HG02588 (cell line): ENCODE data around the gene XPNPEP2.

Source experiments
- ATAC-seq: cut with Tn5 transposase; IDR thresholded peaks from one replicate; pipeline ENCODE4 v1.9.1; 2021; ENCODE audit warnings: mild to moderate bottlenecking, moderate library complexity; ENCODE audit not compliant: unreplicated experiment

XPNPEP2 gene

DNA sequence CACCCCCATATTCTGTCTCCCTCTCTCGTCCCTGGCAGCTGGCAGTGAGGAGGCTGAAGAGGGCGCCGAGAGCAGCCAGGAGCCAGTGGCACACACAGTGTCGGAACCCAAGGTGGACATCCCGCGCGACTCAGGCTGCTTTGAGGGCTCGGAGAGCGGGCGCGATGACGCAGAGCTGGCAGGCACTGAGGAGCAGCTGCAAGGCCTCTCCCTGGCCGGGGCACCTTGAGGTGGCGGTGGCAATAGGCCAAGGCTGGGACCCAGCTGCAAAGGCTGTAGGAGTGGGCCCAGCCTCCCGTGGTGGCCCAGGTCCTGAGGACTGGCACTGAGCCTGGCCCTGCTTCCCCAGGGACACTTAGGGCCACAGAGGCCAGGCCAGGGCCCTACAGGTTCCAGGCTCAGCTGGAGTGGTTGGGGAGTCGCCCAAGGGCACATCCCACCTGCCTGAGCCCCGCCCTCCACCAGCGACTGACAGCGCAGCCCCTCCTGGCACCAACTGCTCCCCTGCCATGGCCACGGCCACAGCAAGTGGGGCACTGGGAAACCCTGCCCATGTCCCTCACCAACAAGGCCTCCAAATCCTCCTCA is 54.9 kb downstream of the XPNPEP2 start:
- no peak for ATAC-seq

DNA sequence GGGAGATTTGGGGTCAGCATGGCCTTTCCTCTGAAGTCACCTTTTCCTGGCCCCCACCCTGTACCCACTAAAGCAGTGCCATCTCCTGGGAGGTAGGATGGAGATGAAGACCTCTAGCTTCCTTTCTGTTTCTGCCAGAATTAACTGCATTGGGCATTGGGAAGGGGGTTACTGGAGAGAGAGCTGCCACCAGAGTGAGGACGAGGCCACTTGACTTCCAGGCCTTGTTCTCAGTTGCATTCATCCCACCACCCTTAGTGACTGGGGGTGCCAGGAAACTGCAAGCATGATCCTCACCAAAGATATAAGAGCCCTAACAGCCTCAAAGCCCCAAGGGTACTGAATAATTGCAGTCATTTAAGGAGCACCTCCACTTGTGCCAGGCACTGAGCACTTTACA is 56.8 kb downstream of the XPNPEP2 start:
- no peak for ATAC-seq

- no peak for ATAC-seq
Measured at GRCh38 chrX:129797251-129797906, 58.6 kb downstream of the XPNPEP2 start.

- ATAC-seq, result no peak
Measured at GRCh38 chrX:129798456-129798855, 59.7 kb downstream of the XPNPEP2 start.

DNA sequence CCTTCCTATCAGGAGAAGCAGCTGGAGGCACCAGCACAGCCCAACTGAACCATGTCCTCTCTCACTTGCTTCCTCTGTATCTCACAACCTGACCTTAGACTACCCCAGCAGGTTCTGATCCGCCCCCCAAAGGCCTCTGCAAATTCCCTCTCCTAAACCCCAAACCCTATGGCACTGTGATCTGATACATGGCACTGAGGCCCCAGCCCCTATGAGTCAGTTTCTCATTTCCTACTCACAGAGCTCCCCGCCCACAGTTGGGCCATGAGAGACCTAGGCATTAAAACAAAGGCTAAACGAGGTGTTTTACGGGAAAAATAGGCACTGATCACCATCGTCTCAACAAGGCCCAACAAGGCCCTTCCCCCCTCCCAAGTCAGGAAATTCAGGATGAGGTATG is 60.1 kb downstream of the XPNPEP2 start:
- ATAC-seq, result no peak

DNA sequence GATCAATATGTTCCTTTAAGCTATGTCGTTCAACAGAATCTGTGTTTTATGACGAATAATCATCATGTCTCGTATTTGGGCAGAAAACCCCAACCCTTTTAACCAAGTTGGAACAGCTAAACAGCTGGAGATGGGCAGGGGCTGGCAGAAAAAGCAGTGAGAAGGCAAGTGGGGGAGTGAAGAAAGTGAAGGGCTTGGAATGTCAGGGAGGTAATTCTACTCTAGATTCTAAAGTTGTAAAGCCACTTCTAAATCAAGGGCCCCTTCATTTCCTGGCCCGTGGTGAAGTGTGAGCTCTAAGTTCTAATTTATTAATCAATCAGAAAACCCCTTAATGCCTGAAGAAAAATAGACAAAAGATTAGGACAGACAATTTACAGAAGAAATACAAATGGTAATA is 61.4 kb downstream of the XPNPEP2 start:
- no peak for ATAC-seq

DNA sequence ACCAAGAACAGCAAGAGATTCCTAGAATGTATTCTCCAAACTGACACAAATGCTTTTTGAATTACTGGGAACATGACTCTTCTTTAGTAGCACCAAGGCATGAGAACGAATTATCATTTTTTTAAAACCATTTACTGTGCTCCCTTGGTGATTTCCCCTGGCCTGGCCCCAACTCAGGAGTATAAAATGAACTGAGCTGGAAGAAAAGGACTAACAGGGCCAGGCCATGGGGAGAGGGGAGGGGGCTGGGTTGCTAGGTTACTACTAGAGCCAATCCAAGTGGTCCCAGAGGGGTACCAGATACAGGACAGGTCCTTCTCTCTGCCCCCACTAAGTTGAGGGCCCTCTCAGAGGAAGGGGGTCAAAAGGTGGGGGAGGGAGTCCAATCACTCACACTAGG is 64.1 kb downstream of the XPNPEP2 start:
- no peak for ATAC-seq

DNA sequence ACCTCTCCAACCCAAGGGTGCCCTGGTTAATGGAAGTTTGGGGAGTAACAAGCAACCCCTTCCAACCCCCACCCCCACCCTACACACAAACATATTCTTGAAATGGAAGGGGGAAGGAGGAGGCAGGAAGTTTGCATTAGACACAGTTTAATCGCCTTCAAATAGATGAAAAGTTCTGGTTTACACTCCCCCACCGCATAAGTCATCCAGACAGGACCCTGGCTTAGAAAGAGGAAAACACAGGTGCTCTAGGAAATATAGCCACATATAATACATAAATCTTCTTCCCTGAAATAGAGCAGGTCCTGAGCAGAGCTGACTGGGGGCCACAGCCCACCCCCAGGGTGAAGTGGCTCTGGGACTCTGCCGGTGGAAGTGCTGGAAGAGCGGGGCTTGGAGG is 66.0 kb downstream of the XPNPEP2 start:
- no peak for ATAC-seq

DNA sequence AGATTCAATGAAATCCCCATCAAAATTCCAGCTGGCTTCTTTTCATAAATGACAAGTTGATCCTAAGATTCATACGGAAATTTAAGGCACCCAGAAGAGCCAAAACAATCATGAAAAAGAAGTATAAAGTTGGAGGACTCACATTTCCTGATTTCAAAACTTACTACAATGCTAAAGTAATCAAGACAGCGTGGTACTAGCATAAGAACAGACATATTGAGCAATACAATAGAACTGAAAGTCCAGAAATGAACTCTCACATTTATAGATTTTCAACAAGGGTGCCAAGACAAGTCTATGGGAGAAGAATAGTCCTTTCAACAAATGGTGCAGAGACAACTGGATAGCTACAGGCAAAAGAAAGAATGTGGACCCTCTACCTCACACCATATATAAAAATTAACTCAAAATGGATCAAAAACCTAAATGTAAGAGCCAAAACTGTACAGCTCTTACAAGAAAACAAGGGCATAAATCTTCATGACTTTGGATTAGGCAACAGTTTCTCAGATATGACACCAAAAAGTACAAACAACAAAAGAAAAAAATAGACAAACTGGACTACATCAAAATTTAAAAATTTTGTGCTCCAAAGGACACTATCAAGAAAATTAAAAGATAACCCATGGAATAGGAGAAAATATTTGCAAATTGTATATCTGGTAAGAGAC is 69.5 kb downstream of the XPNPEP2 start:
- no peak for ATAC-seq

DNA sequence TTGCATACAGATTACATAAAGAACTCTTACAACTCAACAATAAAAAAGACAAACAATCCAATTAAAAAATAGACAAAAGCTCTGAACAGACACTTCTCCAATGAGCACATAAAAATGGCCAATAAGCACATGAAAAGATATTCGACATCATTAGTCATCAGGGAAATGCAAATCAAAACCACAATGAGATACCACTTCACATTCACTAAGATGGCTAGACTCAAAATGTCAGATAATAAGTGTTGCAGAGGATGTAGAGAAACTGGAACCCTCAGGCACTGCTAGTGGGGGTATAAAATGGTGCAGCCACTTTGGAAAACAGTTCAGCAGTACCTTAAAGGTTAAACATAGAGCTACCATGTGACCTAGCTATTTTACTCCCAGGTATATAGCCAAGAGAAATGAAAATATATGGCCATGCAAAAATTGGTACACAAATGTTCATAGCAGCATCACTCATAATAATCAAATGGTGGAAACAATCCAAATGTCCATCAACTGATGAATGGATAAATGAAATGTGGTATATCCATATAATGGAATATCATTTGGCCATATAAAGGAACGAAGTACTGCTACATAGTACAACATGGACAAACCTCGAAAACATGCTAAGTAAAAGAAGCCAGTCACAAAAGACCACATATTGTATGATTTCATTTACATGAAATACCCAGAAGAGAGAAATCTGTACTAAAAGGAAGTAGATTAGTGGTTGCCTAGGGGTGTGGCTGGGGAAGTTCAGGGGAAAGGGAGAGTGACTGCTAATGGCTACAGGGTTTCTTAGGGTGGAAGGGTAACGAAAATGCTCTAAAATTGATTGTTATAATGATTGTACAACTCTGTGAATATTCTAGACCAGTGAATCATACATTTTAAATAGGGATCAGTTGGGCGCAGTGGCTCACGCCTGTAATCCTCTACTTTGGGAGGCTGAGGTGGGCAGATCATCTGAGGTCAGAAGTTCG is 70.3 kb downstream of the XPNPEP2 start:
- no peak for ATAC-seq

- ATAC-seq, result no peak
Measured at GRCh38 chrX:129813662-129814368, 75.0 kb downstream of the XPNPEP2 start.

GRCh38 chrX:129818123-129818522 is 79.3 kb downstream of the XPNPEP2 start:
- ATAC-seq, result no peak
